HepG2 (cell line): ENCODE results near the gene RBCK1. TPM values are rescaled to one million over a fixed set of nuclear protein-coding genes. Genes with fewer than 3 reads are reported as not detected.

Source experiments
- AFF4 ChIP-seq: sonication (generic); formaldehyde crosslinking; IDR thresholded peaks from 2 replicates; pipeline ENCODE4 v1.4.0; 2020; ENCODE audit warnings: missing genetic modification reagents
- CENPX ChIP-seq: sonication (generic); formaldehyde crosslinking; IDR thresholded peaks from 2 replicates; pipeline ENCODE4 v1.9.0; 2021; ENCODE audit warnings: mild to moderate bottlenecking, missing genetic modification reagents, moderate library complexity
- CREBL2 ChIP-seq: sonication (generic); formaldehyde crosslinking; IDR thresholded peaks from 2 replicates; pipeline ENCODE4 v1.8.1; 2023; ENCODE audit warnings: missing genetic modification reagents, mild to moderate bottlenecking, borderline replicate concordance
- MBD4 ChIP-seq: IDR thresholded peaks from 2 replicates; pipeline ENCODE4 v1.6.1; 2012; ENCODE audit warnings: low read length, inconsistent platforms, borderline replicate concordance
- ONECUT2 ChIP-seq: sonication (generic); formaldehyde crosslinking; IDR thresholded peaks from 2 replicates; pipeline ENCODE4 v1.4.0; 2020; ENCODE audit warnings: missing genetic modification reagents
- RERE ChIP-seq: IDR thresholded peaks from 2 replicates; pipeline ENCODE4 v1.6.1; 2016; ENCODE audit warnings: low read depth, missing genetic modification reagents, missing compliant biosample characterization
- SATB2 ChIP-seq: sonication (generic); formaldehyde crosslinking; IDR thresholded peaks from 2 replicates; pipeline ENCODE4 v1.5.0; 2020; ENCODE audit warnings: missing genetic modification reagents
- SRSF1 ChIP-seq: fragments of 200-400 bp; formaldehyde crosslinking; optimal IDR thresholded peaks from 2 replicates; pipeline ENCODE3; 2017; ENCODE audit warnings: mild to moderate bottlenecking, low read depth, low read length, moderate library complexity
- TAF15 ChIP-seq: fragments of 200-400 bp; formaldehyde crosslinking; IDR thresholded peaks from one replicate; pipeline ENCODE4 v1.6.1; 2018; ENCODE audit warnings: mild to moderate bottlenecking, low read depth, low read length; ENCODE audit not compliant: poor library complexity, severe bottlenecking
- THYN1 ChIP-seq: sonication (generic); formaldehyde crosslinking; IDR thresholded peaks from 2 replicates; pipeline ENCODE4 v1.8.1; 2023; ENCODE audit warnings: low read depth, mild to moderate bottlenecking, moderate library complexity, missing genetic modification reagents, borderline replicate concordance
- ZC3H4 ChIP-seq: sonication (generic); formaldehyde crosslinking; IDR thresholded peaks from 2 replicates; pipeline ENCODE4 v1.4.0; 2020; ENCODE audit warnings: missing genetic modification reagents, borderline replicate concordance
- ZEB1 ChIP-seq: IDR thresholded peaks from 2 replicates; pipeline ENCODE4 v1.6.1; 2012; ENCODE audit warnings: mild to moderate bottlenecking, low read depth, inconsistent platforms; ENCODE audit not compliant: insufficient replicate concordance
- ZFAT ChIP-seq: sonication (generic); formaldehyde crosslinking; conservative IDR thresholded peaks from 2 replicates; pipeline ENCODE4 v1.8.1; 2023; ENCODE audit warnings: missing genetic modification reagents, inconsistent platforms
- ZFP91 ChIP-seq: sonication (generic); formaldehyde crosslinking; IDR thresholded peaks from 2 replicates; pipeline ENCODE4 v1.9.0; 2022; ENCODE audit warnings: missing genetic modification reagents, mild to moderate bottlenecking, borderline replicate concordance
- ZNF264 ChIP-seq: sonication (generic); formaldehyde crosslinking; IDR thresholded peaks from 2 replicates; pipeline ENCODE4 v1.4.0; 2020; ENCODE audit warnings: missing genetic modification reagents
- ZNF460 ChIP-seq: sonication (generic); formaldehyde crosslinking; IDR thresholded peaks from 2 replicates; pipeline ENCODE4 v1.5.1; 2020; ENCODE audit warnings: missing genetic modification reagents, mild to moderate bottlenecking, borderline replicate concordance
- ZNF878 ChIP-seq: sonication (generic); formaldehyde crosslinking; IDR thresholded peaks from 2 replicates; pipeline ENCODE4 v1.8.1; 2023; ENCODE audit warnings: mild to moderate bottlenecking, missing genetic modification reagents, moderate library complexity
- polyA plus RNA-seq, 8 experiments: library from polyadenylated mRNA; depleted of rRNA in 3 of 8; stranded (reverse) in 7 of 8; unstranded in 1 of 8; fragments of >200 nt; fragmentation: Illumina TruSeq in 4 of 8; extraction: Trizol in 4 of 8; gene quantifications; 2 replicates each; pipeline versions ENCODE4 v1.2.1 to v1.2.3, GENCODE V29; 2011 to 2016; ENCODE audit warnings: low read depth in 4 of 8, missing spikeins in 1 of 8, mixed read lengths in 1 of 8; ENCODE audit not compliant: insufficient read depth in 1 of 8
- total RNA-seq, 5 experiments: library from RNA; depleted of rRNA; stranded (reverse); fragments of >200 nt; fragmentation: Illumina TruSeq; extraction: Trizol; gene quantifications; 2 replicates each; pipeline ENCODE4 v1.2.3, GENCODE V29; 2016; ENCODE audit warnings: low read depth in 1 of 5

RBCK1 gene
- total and polyA plus RNA-seq, 2 of the 13 experiments (the other 11 are each of a cell fraction or from before 2014, with no cell fraction given), result 149 to 215 TPM

- TF ChIP-seq ZNF264 (CRISPR knock-in tag) (peak; percentile 87), SRSF1 (peak; percentile 23), SATB2 (no peak), TAF15 (no peak), ZC3H4 (CRISPR knock-in tag) (peak; percentile 93; the same call in 1 of the 2 replicates), RERE (peak; percentile 88), ONECUT2 (no peak), THYN1 (CRISPR knock-in tag) (0 out of 2 replicates have a peak, but pooled peaks have one; percentile 32), CREBL2 (peak; percentile 87), ZEB1 (peak; percentile 88), ZFP91 (peak; percentile 96), AFF4 (CRISPR knock-in tag) (peak; percentile 97), ZNF878 (CRISPR knock-in tag) (peak; percentile 100), ZNF460 (CRISPR knock-in tag) (no peak; the same call in 1 of the 2 replicates), CENPX (CRISPR knock-in tag) (no peak), ZFAT (no peak), MBD4 (no peak)
Measured at GRCh38 chr20:362271-363254, 45.5 kb upstream of the RBCK1 start (continued).
